ENCODE data around the gene HKDC1. TPM values are rescaled to one million over a fixed set of nuclear protein-coding genes. Genes with fewer than 3 reads are reported as not detected.

HKDC1 gene
- total RNA-seq, 1 donor from 2014 or later, result 1.3 TPM

Other genes with a start within 250 kb of the HKDC1 start
- 13.5 and 14.5 TPM in 2 replicates for gene KIFBP, start 231.5 kb upstream of the HKDC1 start, total RNA-seq
- 215 and 220 TPM in 2 replicates for gene SRGN, start 132.2 kb upstream of the HKDC1 start, total RNA-seq
- 35.4 and 38.5 TPM in 2 replicates for gene VPS26A, start 96.2 kb upstream of the HKDC1 start, total RNA-seq
- 42.2 and 43.8 TPM in 2 replicates for gene SUPV3L1, start 40.1 kb upstream of the HKDC1 start, total RNA-seq
- gene HK1, start 58.2 kb downstream of the HKDC1 start, total RNA-seq, result 145 and 147 TPM in 2 replicates
- gene TACR2, start 196.6 kb downstream of the HKDC1 start, total RNA-seq, result not detected in 2 replicates
- 1.0 TPM in 2 replicates for gene TSPAN15, start 231.1 kb downstream of the HKDC1 start, total RNA-seq

All from T-helper 2 cell treated with Interferon-gamma antibody and Interleukin-4, amounts not matched to agents 100 ng/mL and 5 ng/mL, for 36 hours (primary cell).